WERI-Rb-1 (cell line): ENCODE results near the gene E4F1.

Source experiments
- DNase-seq: peaks from one replicate; pipeline ENCODE4 v3.0.0-alpha.2; 2020
- H3K27ac ChIP-seq: fragments of 250-450 bp; sonication (Bioruptor Pico); 2 replicates; pipeline ENCODE4 v1.5.1; 2020; ENCODE audit warnings: mild to moderate bottlenecking, moderate library complexity
- H3K27me3 ChIP-seq: fragments of 250-450 bp; sonication (Bioruptor Pico); 2 replicates; pipeline ENCODE4 v1.5.1; 2021; ENCODE audit warnings: mild to moderate bottlenecking, low read depth, moderate library complexity; ENCODE audit not compliant: insufficient read depth, severe bottlenecking
- H3K36me3 ChIP-seq: fragments of 250-450 bp; sonication (Bioruptor Pico); 2 replicates; pipeline ENCODE4 v1.5.1; 2020; ENCODE audit warnings: mild to moderate bottlenecking, moderate library complexity
- H3K4me3 ChIP-seq: 2 replicates; pipeline ENCODE4 v1.5.1; 2011; ENCODE audit warnings: low read depth, mild to moderate bottlenecking, control low read depth, low read length
- H3K9me3 ChIP-seq: fragments of 250-450 bp; sonication (Bioruptor Pico); 2 replicates; pipeline ENCODE4 v1.5.1; 2021; ENCODE audit warnings: mild to moderate bottlenecking, moderate library complexity; ENCODE audit not compliant: severe bottlenecking
- TF ChIP-seq, protein P1 (sequence below): IDR thresholded peaks from 2 replicates; pipeline ENCODE4 v1.5.1; 2011; ENCODE audit warnings: low read depth, mild to moderate bottlenecking, control low read depth, inconsistent platforms, low read length

E4F1 gene

DNA sequence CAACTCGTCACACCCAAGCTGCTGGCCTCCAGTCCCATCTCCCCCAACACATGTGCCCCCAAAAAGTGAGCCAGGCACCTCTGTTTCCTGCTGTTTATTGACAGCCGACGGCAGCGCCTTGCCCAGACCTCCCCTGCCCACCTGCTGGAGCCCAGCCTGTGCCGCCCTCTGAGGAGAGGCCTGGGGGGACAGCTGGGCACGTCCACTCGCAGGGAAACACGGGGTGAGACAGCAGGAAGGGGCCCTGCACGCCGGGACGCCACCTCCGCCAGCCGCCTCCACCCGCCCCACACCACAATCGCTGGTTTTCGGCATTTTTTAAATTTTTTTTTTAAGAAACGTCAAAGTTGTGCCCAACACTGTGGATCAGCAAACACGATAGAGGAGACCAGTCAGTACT, 46.3 kb upstream of the E4F1 start:
- Histone ChIP-seq H3K4me3 (no peak overlapping the region), H3K36me3 (peaks cover 71% of the 10 kb centered on the region), H3K27me3 (no peaks in the 10 kb centered on the region), H3K9me3 (no peaks in the 10 kb centered on the region), H3K27ac (no peak overlapping the region)
- no peak for DNase-seq
- TF ChIP-seq, protein P1, sequence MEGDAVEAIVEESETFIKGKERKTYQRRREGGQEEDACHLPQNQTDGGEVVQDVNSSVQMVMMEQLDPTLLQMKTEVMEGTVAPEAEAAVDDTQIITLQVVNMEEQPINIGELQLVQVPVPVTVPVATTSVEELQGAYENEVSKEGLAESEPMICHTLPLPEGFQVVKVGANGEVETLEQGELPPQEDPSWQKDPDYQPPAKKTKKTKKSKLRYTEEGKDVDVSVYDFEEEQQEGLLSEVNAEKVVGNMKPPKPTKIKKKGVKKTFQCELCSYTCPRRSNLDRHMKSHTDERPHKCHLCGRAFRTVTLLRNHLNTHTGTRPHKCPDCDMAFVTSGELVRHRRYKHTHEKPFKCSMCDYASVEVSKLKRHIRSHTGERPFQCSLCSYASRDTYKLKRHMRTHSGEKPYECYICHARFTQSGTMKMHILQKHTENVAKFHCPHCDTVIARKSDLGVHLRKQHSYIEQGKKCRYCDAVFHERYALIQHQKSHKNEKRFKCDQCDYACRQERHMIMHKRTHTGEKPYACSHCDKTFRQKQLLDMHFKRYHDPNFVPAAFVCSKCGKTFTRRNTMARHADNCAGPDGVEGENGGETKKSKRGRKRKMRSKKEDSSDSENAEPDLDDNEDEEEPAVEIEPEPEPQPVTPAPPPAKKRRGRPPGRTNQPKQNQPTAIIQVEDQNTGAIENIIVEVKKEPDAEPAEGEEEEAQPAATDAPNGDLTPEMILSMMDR, result no peak

DNA sequence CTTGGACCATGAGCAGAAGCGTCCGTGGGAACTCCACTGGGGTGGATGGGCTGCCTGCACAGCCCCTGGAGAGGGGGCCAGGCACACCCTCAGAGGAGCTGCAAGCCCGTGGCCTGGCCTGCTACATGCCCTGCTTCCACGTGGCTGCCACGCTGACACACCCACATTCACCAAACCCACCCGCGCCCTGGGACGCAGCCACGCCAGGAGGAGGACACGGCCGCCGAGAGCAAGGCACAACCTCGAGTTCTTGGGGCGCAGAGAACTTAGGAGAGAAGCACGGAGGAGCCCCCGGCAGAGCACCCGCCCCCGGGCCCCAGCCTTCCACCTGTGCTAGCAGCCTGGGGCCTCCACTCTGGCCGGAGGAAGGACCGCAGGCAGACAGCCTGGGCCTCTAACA, 45.8 kb upstream of the E4F1 start:
- TF ChIP-seq, protein P1, result no peak
- H3K9me3 ChIP-seq, result no peaks in the 10 kb centered on the region
- no peaks in the 10 kb centered on the region for H3K27me3 ChIP-seq
- H3K36me3 ChIP-seq, result peaks cover 75% of the 10 kb centered on the region
- H3K4me3 ChIP-seq, result no peak overlapping the region
- H3K27ac ChIP-seq, result no peak overlapping the region
- no peak for DNase-seq

DNA sequence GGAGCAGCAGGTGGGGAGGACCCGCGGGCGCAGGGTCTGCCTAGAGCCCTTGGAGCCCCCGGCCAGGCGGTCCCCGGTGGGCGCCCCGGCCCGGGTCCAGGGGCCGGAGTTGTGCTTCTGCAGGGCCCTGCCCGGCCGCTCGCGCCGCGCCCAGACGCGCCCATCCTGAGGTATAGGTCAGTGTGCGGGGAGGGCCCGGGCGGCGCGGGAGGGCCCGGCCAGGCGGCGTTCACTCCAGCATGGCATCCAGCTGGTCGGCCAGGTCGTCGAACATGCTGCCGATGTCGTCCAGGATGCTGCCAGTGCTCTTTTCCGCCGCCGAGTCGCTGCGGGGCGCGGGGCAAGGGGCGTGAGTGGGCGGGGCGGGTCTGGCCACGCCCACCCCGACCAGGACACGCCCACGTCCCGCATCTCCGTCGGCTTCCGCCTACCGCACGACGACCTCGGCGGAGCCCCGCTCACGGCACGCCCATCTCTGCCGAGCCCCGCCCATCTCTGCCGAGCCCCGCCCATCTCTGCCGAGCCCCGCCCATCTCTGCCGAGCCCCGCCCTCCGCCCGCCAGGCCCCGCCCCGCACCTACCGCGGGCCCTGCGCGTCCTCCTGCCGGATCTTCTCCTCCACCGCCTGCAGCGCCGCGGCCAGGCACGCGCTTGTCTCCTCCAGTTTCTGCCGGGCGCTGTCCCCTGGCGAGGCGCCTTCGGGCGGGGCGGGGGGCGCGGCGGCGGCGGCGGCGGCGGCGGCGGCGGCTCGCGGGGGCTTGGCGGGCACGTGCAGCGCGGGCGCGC, 44.9 kb upstream of the E4F1 start:
- H3K9me3 ChIP-seq, result no peaks in the 10 kb centered on the region
- H3K27me3 ChIP-seq, result no peaks in the 10 kb centered on the region
- H3K27ac ChIP-seq, result no peak overlapping the region
- peaks cover 77% of the 10 kb centered on the region for H3K36me3 ChIP-seq
- TF ChIP-seq, protein P1, result no peak
- H3K4me3 ChIP-seq, result no peak overlapping the region
- DNase-seq, result no peak

DNA sequence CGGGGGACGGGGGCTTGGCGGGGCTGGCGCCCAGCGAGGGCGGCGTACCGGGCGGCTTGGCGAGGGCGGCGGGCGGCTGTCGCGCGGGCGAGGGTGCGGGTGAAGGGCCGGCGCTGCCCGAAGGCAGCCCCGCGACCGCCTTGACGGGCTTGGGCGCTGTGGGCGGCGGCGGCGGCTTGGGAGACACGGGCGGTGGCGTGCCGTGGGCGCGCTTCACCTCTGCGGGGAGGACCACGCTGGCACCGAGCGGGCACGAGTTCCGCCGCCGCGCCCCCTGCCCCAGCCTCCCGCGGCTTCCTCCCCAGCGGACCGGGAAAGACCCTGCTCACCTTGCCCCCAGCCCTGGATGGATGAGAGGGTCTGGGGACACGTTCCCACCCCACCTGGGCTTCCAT, 44.3 kb upstream of the E4F1 start:
- Histone ChIP-seq H3K9me3 (no peaks in the 10 kb centered on the region), H3K27me3 (no peaks in the 10 kb centered on the region), H3K36me3 (peaks cover 76% of the 10 kb centered on the region), H3K27ac (no peak overlapping the region), H3K4me3 (no peak overlapping the region)
- DNase-seq, result no peak
- TF ChIP-seq, protein P1, result no peak

DNA sequence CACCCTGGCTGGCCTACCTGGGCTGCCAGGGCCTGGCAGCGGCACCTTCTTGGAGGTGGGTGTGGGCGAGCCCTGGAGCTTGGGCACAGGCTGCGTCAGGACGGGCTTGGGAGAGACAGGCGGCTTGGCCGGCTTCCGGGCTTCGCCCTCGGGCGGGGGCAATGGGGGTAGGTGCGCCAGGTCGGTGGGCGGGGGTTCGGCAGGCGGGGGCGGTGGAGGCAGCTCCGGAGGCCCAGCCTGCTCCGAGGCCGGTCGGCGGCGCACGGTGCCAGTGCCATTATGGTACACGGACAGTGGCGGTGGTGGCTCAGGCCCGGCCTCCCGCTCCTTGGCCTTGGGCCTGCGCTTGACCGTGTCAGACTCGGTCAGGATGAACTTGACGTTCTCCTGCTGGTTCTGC, 43.8 kb upstream of the E4F1 start:
- no peak overlapping the region for H3K4me3 ChIP-seq
- H3K9me3 ChIP-seq, result no peaks in the 10 kb centered on the region
- no peaks in the 10 kb centered on the region for H3K27me3 ChIP-seq
- no peak overlapping the region for H3K27ac ChIP-seq
- TF ChIP-seq, protein P1, result no peak
- peaks cover 73% of the 10 kb centered on the region for H3K36me3 ChIP-seq
- no peak for DNase-seq

DNA sequence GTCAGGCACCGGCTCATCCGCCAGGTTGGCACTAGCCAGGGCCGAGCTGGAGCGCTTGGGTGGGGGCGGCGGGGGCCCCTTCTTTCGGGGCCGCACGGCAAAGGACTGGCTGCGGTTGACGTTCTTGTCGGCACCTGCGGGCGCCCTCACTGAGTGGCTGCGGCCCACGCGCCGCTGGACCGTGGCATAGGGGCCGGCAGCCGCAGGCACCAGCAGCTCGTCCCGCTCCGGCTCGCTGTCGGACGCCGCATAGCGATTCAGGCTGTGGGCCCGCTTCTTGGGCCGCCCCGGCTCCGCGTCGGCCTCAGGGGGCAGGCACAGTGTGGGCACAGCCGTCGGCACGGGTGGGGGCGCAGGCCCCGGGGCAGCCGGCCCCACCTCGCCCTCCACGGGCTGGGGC, 42.9 kb upstream of the E4F1 start:
- DNase-seq, result no peak
- TF ChIP-seq, protein P1, result no peak
- Histone ChIP-seq H3K27me3 (no peaks in the 10 kb centered on the region), H3K4me3 (no peak overlapping the region), H3K27ac (no peak overlapping the region), H3K36me3 (peaks cover 70% of the 10 kb centered on the region), H3K9me3 (no peaks in the 10 kb centered on the region)
